HG03039 (cell line): Measurements from ENCODE around the gene LRTM1.

ENCODE experiments used
- ATAC-seq: cut with Tn5 transposase; IDR thresholded peaks from one replicate; pipeline ENCODE4 v1.9.1; 2021; ENCODE audit warnings: mild to moderate bottlenecking, moderate library complexity; ENCODE audit not compliant: unreplicated experiment

LRTM1 gene

DNA sequence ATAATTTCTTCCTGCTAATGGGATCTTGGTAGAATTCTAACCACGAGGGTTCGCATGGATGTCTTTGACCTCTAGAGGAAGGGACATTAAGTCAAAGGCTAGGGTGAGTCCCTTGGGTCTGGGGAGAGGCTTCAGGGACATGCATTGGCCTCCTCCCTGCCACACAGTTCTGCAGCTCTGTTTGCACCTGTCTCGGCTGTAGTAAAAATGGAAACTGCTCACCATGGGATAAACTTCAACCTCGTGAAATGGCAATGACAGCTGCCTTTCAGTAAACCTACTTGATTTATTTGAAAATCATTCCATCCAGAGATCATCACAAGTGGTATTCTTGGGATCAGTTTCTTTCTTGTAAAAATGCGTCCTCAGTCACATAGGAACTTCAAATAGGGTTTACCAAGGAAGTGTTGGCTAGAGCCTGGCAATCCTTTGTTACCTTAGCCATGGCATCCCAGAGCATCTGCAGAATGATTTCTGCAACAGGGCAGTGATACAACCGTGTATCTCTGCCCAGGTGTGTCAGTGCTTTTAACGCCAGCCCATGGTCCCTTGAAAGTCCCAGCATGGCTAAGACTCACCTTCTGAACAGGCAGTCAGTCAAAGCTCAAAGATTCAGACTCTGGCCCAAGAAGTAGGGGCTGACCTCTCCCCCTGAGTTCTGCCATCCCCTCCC lies 14.0 kb upstream of the LRTM1 start:
- no peak for ATAC-seq

DNA sequence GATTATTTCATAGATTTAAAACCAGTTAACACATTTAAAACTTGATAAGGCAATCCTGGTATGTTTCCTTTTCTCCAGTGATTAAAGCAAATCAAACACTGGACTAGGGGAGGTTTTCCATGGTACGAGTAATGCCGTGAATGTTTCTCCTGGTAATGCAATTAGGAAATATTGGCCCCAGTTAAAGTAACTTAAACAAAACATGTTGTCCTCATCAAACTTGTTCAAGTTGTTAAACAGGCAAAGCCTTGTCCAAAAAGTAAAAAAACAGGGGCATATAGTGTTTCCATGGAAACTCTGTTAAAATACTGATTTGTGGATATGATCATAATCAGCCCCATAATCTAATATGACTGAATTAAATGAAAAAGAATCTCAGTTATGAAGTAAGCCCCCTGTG lies 13.1 kb upstream of the LRTM1 start:
- ATAC-seq, result no peak

DNA sequence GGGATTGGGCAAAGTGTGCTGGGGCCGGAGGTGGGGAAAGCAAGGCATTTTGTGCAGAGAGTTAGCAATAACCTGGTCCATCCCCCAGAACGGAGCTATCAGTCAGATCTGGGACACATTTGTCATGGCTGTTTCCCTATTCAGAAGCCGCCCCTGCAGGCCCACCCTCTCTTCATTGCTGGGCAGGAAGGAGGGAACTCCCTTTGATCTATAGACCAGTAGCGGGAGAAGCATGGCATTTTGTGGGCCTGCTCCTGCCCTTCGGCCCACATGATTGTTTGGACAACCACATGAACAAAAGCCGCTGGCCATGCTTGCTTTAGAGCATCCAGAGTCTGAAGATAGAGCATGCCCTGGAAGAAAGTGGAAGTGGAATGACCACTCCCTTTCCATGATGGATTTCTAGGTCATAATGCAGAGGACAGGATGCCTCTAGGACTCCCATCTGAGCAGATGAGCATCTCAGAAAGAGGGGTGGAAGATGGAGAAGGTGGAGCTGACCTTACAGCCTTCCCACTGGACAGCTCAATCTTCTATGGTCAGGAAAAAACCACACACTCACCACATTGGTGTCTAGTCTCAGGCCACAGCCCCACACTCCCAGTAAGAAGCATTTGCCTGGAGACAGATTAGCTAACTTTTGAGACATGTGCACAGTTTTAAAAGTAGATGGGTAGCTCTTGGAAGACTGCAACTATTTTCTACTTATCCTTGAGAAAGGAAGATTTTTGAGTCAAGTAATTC lies 11.9 kb upstream of the LRTM1 start:
- no peak for ATAC-seq

DNA sequence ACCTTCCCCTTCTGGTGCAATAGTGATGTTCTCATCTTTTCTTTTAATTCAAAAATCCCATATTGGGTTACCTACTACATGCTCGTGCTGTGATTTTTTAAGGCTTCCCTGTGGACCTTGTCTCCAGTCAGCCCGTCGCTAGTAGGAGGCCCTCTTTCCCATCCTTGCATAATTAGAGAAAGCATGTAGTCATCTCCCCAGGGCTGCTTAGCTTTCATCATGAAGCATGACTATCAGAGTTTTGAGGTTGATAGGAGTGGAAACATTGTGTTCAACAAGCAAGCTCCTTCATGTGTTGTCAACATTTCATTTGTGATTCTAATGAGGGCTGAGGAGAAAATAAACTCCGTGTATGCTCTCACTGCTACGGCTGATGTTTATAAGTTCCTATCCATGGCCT lies 8.7 kb upstream of the LRTM1 start:
- no peak for ATAC-seq

DNA sequence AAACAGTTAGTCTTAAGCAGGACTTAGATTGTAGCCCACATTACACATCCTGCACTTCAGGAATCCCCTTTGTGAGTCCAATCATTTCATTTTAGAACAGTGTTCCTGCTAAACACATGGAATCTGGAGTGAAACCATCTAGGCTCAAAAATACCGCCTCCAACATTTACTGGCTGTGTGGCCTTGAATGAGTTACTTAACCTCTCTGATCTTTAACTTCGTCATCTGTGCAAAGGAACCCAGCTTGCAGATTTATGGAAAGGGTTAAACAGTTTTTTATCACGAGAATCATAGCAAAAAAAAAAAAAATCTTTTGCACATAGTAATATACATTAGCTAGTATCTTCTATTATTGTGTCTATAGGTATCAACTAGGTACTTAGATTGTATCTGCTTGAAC lies 8.0 kb upstream of the LRTM1 start:
- ATAC-seq, result no peak

DNA sequence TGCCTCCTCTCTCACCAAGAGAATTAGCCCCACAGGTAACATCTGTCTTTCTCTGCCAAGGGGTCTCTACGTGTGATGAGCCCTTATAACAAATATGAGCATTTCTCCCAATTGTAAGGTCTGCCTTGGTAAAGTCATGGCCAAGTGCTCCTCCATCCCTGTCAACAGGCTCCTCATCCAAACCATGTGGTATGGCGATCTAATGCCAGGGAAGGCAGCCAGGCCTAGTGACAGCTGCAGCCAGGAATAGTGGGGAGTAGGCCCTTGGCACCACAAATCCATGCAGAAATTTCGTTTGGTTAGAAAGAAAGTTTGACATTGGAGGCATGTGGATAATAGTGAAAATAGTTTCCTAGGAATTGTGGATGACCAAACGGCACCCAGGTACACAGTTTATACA lies 4.7 kb upstream of the LRTM1 start:
- ATAC-seq, result no peak

DNA sequence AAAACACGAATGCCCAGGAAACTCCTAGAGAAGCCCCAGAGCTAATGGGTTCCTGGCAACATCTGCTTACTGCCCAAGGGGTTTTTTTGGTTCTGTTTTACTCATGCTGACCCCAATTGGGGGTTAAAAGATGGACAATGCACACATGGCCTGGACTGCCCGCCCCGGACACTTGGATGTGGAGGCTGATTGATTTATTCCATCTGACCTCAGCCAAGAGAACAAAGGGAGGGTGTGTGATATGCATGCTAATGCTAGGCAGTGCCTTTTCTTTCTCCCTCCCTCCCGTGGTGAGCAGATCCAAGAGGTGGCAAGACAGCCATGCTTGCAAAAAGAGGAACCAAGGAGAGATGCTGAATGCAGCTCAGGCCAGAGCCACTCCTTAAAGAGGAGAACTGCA lies 3.3 kb upstream of the LRTM1 start:
- ATAC-seq, result no peak

DNA sequence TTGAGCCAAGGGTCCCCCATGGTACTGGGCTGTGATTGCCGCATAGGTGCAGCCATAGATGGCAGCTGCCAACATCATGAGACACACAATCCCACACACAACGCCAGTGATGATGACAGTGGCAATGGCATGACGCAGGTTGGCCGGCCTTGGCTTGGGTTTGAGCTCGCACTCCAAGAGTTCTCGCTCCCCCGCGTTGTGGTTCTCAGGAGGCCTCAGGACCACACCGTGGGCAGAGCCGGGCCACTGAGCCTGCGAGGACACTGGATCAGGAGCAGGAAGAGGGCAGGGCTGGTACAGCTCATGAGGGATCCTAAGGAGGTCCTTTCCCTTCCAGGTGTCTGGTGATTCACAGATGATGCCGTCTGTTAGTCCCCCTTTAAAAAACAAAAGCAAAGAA lies 9.3 kb downstream of the LRTM1 start:
- no peak for ATAC-seq

DNA sequence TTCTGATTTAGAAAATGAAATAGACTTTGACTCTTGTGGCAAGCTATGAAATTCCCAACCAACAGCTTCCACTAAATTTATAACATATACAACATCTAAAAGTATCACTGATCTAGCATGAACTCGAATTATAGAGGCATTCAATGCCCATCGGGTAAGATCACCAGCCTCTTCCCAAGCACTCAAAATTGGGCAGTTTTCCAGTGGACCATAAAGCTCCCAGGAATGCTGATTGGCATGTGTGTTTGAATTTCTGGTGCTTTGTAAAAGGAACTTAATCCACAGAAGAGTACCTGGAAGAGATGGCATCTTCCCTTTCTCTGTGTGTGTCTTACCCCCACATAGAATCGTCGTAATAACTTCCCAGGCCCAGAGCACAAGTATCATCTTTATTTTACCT lies 10.0 kb downstream of the LRTM1 start:
- no peak for ATAC-seq

DNA sequence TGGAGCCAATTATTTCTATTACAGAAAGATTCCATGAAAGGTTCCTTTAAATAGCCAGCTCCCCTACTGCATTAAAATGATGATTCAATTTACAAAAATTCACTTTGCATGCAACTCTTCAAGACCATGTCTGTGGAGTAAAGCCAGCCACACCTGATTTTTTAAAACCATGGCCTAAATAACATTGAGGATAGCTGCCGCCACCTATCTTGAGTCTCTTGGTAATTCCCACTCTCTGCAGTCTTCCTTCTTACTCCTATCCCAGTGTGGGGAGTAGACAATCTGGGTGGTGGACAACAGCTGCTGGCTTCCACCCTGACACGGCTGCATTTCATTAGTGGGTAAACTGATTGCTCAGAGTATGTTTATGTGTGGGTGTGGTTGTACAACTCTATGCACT lies 10.7 kb downstream of the LRTM1 start:
- ATAC-seq, result no peak

DNA sequence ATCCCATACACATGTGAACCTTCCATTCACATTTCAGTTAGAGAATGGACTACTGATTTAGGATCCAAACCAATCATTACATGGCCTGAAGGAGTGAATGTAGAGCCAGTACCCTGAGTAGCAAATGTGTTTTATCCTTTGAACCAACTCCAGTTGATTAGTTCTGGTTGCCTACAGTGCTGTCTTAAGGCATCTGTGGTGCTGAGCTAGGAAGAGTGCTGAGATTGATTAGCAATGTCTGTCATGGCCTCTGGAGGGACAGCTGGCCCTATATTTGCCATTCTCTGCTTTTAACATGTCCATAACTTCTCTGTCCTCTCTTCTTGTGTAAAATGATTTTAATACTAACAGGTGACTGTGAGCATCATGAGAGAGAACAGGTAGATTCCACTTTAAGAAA lies 11.1 kb downstream of the LRTM1 start:
- ATAC-seq, result no peak

DNA sequence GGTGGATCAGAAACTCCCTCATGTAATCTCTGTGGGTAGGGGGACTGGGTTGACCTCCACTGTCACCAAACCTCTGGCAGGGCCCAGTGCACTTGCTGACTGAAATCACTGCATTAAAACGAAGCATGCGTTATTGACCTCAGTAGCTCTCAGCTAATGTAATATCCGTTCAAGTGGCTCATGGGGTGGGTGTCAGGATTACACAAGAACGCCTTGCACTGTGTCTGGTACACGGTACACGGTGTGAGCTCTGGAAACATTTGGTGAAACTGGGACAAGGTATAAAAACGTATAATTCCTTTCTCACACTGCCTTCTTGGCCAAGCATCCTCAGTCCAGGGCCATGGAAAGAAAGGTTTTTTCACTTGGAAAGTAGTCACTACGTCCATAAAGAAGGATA lies 11.9 kb downstream of the LRTM1 start:
- ATAC-seq, result no peak

DNA sequence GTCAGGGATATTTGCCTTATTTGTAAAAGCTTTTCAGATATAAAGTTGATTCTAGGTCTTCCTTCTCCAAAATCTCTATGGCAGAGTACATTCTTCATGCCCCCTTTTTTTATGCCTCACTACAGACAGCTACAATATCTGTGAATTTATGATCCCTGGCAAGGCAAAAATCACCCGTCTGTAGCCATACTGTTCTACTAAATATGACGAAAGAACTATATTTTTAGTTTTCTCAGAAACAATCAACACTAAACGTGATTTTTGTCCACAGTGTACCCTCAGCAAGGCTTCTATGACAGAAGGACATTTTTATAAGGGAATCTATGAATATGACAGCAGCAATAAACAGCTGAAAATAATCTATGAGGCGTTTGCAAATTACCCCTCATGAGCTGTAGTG lies 12.7 kb downstream of the LRTM1 start:
- no peak for ATAC-seq

DNA sequence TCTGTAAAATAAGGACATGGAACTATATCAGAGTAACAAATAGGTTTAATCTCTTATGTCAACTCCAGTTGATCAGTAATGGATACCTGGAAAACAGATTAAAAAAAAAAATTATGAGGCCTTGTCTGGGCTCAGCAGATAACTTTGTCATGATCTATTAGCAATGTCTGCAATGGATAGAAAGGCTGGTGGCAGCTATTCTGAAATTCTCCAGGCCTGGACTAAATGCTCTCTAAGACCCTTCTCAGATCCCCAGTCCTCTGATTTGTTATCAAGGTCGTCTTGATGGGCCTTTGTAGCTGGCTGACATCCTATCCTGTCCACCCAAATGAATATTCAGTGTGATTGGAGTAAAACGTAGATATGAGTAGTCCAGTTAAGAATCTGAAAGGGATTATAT lies 13.7 kb downstream of the LRTM1 start:
- ATAC-seq, result no peak

DNA sequence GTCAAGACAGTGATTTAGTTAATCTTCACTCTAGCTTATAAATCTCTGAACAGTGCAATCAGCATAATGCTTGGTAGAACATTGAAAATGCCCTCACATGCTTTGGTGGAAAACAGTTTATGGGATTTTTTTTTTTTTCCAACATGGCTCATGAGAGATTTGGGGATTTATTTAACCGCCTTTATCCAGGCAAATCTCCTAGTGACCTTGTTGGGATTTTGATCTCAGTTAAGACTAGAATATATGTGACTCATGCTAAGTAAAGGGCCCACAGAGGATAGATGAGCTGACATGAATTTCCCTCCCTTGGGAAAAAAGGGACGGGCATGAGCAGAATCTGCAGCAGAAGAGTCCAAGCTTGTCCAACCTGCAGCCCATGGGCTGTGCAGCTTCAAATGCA lies 18.7 kb downstream of the LRTM1 start:
- no peak for ATAC-seq

DNA sequence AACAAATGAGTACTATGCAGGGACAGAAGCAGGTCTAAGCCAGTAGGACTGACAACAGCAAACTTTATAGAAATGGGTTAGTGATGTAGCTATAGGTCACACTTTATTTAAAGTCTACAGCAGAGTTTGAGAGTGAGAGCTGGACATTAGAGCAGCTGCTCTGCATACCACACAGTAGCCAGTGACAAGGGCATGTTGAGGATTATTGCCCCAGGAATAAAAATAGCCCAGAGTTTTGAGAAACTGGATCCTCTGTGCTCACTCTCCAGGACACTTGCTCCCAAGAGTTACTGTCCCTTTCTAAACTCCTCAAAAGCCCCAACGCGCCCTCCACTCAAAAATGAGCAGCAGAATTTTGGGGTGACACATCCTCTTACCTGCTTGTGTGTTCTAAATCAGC lies 21.1 kb downstream of the LRTM1 start:
- no peak for ATAC-seq

DNA sequence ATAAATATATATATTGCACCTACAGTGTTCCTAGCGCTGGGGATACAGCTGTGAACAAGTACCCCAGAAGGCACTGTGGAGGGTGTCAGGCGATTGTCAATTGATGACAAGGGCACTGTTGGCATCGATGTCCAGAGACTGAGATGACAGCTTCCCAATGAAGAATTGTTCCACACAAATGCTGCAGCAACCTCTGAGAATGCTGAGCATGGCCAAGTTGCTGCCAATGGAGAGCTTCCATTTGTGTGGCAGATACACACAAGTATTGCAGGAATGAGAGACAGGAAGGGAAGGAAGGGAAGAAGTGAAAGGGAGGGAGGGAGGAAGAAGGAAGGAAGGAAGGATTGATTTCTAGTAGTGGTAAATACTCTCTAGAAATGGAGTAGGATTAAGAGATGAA lies 21.9 kb downstream of the LRTM1 start:
- ATAC-seq, result no peak

DNA sequence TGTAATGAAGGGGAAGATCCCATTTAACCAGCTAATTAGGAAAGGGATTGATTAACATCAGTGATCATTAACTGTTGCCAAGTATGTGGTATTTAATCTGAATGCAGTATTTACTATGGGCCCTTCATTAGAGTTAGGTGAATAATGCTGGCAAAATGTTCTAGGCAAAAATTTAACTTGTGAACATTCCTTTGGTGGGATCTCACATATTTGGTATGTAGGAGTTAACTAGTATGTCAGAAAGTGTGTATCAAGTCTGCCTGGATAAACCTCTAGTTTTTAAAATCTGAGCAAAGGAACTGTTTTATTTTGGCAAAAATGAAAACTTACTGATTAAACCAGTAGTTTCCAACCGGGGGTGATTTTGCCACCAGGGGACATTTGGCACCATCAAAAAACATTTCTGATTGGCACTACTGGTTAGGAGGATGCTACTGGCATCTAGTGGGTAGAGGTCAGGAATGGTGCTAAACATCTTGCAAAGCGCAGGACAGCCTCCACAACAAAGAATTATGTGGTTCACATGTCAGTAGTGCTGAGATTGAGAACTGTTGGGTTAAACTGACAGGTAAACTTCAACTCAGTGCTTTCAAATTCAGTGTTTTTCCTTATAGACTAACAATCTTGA lies 22.5 kb downstream of the LRTM1 start:
- no peak for ATAC-seq

DNA sequence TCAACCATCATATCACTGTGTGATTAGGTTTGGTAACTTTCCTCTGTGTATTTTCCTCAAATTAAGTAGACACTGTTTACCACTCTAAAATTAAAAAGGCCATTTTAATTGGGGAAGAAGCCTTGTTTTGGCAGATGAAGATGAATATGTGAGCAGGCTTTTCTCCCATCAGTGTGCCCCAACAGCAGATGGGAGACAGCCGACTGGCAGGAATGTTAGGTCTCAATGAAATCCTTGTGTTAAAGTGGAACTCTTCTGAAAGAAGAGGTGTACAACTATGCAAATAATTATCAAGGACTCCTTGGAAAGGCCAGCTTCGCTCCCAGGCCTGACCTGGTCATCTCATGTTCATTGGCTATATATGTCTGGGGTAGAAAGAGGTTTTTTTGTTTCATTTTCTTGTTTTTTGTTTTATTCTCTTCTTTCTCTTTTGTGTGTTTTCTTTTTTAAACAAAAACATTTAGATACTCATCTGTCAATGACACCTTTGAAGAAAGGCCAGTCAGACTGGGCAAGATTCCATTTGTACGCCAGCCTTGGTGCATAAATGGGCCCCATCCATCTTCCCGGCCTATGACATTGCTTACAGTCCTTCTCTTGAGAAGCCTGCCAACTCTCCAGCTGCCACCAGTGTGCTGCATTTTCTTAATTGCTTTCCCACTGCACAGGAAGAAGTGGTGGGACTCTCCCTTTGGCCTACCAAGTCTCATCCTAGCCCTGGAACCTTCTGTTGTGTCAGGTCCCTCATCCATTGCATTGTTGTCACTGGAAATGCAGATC lies 25.8 kb downstream of the LRTM1 start:
- ATAC-seq, result no peak

DNA sequence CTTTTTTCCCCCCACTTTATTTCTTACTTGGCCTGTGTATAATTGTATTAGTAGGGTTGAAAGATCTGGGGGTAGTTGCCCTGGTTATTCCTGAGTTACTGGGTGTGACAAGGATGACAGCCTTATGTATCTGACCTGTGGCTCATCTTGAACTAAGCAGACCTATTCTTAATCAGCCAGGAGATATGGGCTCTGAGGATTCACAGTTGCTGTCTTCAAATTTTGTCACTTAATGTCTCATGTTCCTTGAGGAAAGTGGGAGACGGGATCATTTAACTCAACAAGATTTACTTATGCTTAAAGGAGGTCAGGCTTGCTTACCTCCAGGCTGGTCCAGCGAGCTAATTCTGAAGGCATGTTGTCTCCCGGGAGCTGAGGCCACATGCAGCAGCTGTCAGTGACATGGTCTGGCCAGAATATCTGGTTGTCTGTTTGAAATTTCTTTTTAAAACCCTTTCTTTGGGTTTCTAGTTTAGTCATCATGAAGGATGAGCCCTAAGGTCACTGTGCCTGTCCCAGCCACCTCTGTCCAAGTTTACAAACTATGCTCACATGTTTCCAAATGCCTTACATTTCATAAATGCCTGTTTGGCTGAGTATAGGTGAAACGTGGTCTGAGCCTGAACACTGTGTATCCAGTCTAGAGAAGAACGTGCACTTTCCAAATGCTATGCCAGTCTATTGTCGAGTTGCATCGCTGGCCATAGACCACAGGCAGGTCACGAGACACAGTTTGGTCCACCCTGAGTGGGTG lies 26.8 kb downstream of the LRTM1 start:
- no peak for ATAC-seq

DNA sequence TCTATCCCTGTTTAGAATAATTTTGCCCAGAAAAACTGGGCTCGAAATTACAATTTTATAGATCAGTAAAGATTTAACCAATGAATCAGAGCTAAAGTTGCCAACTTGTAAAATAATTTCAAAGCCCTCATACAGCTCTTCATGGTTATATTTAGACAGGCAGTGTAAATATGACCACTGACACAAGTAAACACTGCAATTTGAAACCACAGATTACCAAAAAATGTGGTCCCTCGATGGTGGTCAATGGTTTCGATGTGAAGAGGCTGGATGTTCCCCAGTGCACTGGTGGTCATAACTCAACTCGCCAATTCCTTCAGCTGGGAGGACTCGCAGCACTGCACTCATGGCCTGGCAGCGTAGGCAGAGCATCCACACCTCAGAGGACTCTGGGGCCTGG lies 28.6 kb downstream of the LRTM1 start:
- no peak for ATAC-seq
